Measurements from ENCODE around the gene GATB.

GATB gene, protein sequence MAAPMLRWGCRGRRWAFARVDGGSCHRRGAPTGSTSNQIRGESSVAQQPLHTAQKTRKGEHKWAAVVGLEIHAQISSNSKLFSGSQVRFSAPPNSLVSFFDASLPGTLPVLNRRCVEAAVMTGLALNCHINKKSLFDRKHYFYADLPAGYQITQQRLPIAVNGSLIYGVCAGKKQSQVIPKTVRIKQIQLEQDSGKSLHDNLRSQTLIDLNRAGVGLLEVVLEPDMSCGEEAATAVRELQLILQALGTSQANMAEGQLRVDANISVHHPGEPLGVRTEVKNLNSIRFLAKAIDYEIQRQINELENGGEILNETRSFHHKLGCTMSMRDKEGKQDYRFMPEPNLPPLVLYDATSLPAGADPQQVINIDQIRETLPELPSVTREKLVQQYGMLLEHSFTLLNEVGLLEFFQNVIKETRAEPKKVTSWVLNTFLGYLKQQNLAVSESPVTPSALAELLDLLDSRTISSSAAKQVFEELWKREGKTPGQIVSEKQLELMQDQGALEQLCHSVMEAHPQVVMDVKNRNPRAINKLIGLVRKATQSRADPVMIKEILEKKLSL

DNA sequence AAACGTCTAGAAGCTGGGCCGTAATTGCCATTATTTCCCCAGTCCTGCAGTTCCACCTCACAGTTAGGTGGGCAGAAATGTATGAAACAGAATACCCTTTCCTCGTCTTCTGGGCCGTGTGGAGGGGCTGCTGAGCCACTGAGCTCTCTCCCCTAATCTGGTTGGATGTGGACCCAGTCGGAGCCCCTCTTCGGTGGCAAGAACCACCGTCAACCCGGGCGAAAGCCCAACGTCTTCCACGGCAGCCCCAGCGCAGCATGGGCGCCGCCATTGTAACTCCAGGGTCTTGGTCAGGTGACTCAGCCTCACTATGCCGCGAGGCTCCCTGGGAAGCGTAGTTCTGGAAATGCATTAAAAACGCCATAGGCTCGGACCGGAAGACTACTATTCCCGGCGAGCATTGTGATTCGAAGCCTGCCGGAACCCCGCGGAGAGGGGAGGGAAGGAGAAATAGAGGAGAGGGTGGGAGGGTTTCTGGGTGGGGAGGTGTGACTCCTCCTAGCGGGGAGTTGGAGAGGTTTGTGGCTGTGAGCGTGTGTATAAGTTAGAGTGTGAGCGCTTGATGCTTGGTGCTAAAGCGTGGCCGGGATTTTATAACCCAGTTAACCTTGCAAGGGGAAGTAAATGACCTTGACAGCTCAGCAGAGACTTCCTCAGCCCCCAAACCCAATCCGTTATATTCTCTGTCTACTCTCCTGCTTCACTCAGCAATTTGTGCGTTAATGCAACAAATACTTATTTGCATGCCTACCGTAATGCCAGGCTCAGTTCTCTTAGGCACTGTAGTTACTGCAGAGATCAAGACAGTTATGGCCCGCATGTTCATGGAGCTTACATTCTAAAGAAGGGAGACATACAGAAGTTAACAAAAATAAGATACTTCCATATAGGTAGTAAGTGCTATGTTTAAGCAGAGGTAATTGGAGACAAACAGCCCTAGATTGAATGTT is at the start of gene GATB:
GATB (minus strand) TSS at position 296 of the 950 bp plus-strand sequence; CDS start at position 271, 25 bp downstream.
- DNase-seq, result peak; percentile 91

- no peak for DNase-seq
These were observed 49.7 kb upstream of the GATB start for GRCh38 chr4:151810476-151810875.

GRCh38 chr4:151809716-151810115 is 48.9 kb upstream of the GATB start:
- DNase-seq, result no peak

- DNase-seq, result no peak
These were observed 47.7 kb upstream of the GATB start for GRCh38 chr4:151808542-151808941.

- no peak for DNase-seq
These were observed 47.3 kb upstream of the GATB start for GRCh38 chr4:151808120-151808529.

DNA sequence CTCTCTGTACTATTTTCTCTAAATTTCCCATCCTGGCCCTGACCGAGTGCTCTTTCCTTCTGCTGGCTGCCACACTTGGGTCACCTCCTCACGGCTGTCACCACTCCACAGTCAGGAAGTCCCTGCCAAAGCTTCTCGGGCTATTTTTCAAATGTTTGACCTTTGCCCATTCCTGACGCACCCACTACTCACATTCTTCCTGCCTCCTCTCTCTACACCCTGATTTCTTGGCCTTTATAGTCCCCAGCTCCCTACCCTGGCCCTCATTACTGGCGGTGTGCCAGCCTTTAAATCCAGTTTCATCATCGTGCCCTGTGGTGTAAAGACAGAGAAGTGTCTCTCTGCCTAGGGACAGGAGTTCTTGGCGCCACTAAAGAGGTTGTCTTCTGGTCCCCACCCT is 46.4 kb upstream of the GATB start:
- DNase-seq, result no peak

GRCh38 chr4:151806511-151806927 is 45.7 kb upstream of the GATB start:
- DNase-seq, result no peak

DNA sequence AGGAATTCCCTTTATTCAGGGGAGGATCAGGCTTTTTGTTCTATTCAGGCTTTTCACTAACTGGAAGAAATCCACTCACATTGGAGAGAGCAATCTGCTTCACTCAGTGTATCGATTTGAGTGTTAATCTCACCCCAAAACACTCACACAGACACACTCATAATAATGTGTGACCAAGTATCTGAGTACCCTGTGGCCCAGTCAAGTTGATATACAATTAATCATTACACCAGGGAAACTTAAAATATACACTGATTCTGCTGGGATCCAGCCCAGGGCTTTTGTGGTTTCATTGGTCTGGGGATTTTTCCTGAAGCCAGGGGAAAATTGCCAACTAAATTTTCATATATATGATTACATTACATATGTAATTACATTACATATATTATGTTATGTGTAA is 44.0 kb upstream of the GATB start:
- DNase-seq, result no peak

GRCh38 chr4:151804086-151804630 is 43.4 kb upstream of the GATB start:
- no peak for DNase-seq

DNA sequence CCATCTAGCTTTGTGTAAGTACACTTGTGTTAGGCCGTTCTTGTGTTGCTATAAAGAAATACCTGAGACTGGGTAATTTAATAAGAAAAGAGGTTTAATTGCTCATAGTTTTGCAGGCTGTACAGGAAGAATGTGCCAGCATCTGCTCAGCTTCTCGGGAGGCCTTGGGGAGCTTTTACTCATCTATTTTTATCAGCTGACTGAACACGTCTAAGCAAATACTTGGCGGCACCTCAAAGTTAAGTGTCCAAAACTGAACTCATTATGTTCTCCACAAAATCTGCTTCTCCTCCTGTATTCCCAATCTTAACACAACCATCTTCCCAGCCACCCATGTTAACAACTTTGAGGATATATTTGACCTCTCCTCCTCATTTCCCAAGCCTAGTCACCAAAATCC is 42.4 kb upstream of the GATB start:
- no peak for DNase-seq

DNA sequence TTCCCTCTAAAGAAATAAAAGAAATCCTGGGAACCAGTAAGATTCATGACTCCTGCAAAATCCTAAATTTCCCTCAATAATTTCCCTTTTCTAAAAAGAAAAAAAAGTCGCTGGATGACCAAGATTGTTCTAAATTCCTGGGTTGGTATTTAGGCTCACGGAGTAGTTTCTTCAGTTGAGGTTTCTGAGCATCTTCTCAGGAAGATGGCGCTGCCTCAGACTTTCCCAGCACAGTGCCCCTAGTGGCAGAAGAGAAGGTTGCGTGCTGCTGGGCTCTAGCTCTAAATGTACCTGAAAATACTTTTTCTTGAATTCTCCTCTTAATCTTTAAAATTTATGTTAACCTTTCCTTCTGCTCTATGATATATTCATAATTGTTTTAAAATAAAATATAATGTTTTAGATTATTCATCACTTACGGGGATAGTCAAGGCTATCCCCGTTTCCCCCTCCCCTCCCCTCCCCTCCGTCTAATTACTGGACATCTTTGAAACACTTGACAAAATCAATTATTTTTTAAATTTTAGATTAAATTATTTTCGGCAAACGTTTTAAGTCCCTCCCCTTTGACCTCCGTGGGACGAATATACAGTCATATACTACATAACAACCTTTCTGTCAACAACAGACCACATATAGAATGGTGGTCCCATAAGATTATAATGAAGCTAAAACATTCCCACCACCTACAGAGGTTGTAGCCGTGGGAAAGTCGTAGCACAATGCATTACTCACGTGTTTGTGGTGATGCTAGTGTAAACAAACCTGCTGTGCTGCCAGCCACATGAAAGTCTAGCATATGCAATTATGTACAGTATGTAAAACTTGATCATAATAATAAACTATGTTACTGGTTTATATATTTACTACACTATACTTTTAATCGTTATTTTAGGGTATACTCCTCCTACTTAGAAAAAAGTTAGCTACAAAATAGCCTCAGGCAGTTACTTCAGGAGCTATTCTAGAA is 41.0 kb upstream of the GATB start:
- peak; percentile 1 for DNase-seq

DNA sequence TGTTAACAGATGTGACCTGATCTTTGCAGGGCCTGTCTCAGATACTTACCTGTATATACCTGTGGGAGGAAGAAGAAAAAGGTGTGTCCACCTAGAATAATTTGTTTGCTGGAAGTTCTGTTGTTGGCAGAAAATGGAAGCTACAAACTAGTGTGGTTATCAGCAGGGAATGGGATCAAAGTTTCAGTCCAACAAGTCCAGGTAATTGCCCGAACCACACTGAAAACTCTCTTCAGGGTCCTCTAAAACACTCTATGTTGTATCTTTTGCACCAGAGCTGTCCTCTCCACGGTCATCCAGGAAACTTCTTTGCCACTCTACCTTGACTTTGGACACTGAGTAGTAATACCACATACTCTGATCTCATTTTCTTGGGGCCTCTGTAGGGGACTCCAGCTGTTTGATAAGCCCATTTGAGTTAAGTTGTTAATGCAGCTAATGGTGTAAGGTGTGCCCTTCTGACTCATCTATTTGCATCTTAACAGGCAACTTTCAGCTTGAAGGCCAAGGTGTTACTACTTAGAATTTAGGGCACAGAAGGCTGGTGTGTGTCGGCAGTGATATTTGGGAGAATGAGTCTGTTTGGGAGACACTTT is 38.7 kb upstream of the GATB start:
- DNase-seq, result no peak

DNA sequence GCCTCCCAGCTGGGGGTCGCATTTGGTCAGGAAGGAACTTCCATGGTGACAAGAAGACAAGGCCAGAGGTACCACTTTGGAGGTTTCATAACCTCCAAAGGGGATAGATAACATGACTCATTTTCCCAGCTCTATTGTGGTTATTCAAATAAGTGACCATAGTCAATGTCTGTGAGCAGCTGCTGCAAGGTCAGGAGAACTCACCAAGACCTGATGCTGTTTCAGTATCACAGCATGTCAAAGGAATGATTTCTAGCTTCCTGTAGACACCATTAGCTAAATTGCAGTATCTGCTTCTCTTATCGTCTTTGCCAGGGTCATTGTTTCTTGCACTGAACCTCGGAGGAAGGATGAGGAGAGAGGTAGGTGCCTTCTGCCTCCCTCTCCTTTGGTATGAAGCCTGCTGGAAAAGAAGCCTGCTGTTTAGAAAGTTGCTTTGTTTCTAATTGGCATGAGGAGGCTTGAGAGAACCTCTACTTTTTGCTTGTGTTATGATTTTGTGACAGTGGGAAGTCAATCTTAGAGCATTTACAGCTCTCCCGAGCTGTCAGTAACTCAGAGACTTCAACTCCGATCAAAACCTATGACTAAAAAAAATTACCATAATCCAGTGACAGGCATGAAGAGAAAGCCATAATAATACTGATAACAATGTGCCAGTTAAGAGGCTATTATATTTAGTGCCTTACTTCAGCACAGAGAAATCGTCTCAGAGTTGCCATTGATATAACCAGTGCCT is 38.0 kb upstream of the GATB start:
- peak; percentile 2 for DNase-seq

DNA sequence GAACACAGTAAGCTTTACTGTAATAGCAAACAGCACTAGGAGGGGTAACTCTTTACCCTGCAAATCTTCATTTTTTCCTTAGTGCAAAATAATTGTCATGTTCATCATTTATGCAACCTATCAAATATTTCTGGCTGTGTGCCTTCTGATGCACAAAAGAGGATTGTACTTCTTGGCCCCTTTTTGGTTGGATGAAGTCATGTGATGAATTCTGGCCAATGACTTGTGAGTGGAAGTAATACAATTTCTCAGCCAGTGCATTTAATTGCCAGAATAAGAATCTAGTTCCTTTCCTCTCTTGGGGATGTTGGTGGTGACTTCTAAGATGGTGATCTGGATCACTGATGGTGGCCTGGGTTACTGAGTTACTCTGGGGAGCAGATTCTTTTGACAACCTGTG is 37.0 kb upstream of the GATB start:
- no peak for DNase-seq

GRCh38 chr4:151797131-151797530 is 36.3 kb upstream of the GATB start:
- no peak for DNase-seq

DNA sequence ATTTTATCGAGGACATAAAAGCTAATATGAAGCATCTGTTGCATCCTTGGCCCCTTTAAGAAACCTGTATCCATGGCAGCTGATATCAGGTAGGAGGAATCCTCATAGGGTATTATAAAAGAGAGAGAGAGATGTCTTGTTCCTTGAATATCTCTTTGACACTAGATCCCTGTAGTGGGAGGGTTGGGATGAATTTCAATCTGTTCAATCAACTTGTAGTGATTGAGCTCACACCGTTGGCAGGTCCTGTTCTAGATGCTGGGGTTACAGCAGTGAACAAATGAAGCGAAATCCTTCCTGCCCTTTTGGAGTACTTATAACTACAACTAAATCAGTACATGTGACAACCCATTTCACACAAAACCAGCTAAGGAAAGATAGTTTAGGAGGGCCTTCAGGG is 35.3 kb upstream of the GATB start:
- DNase-seq, result no peak

DNA sequence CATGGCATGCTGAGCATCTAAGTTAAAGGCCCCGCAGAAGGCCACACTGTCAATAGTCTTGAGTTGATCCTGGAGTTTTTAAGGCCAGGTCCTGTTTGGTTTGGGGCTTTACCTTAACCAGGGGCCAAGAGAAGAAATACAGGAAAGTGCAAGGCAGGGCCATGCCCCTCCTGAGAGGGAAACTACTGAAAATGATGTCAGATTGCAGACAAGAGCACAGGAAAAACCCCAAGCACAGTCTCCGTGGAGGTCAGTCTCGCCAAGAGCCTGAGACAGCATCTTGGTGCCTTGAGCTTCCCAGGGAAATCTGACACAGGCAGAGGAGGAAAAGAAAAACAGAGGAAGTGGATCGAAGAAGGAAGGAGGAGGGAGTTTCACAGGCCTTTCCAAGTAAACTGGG is 32.2 kb upstream of the GATB start:
- DNase-seq, result no peak

- DNase-seq, result no peak
These were observed 31.7 kb upstream of the GATB start for GRCh38 chr4:151792530-151792929.

DNA sequence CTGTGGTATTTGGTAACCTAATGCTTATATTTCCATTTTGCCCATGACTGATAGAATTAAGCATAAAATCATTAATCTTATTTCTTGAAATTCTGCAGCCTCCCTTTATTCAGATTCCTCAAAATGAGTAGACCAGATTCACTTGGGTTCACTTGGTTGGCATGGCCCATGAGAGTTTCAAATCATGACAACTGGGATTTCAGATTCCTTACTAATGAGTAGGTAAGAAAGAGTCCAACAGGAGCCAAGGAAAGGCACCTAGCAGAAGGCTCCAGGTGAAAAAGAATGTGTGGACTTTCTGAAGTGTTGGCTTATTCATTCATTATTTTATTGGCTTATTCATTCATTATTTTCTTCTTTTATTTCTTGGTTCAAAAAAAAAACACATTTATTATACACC is 27.2 kb upstream of the GATB start:
- DNase-seq, result no peak

- DNase-seq, result no peak
These were observed 25.3 kb upstream of the GATB start for GRCh38 chr4:151786158-151786495.
